ENCODE data around the gene GSTT2B.
"Not testable (repeated sequence)": the region's sequence is repeated elsewhere in the genome, so short reads cannot be mapped to it uniquely, and the experiment has no call there.

Gene GSTT2B

GRCh38 chr22:23949764-23950163, 11.2 kb downstream of the GSTT2B start:
- not testable (repeated sequence) for DNase-seq (ENCODE audit: low spot score); H3K4me3 ChIP-seq (ENCODE audit: low read length in 2 of 2); H3K18ac ChIP-seq (ENCODE audit: low read length); H3K27me3 ChIP-seq (ENCODE audit: control insufficient read depth in 3 of 3, insufficient read depth in 3 of 3, low read depth in 1 of 3, low read length in 3 of 3); H2AK5ac ChIP-seq (ENCODE audit: low read depth, low read length); H2BK12ac ChIP-seq (ENCODE audit: low read length); H2BK15ac ChIP-seq (ENCODE audit: low read length); H2BK5ac ChIP-seq (ENCODE audit: low read length); H3K23ac ChIP-seq (ENCODE audit: low read depth, low read length, poor library complexity); H3K4ac ChIP-seq (ENCODE audit: low read length); H3K9me3 ChIP-seq (replicated peaks in 1 of 2; ENCODE audit: control insufficient read depth in 2 of 2, insufficient read depth in 1 of 2, low read depth in 1 of 2, low read length in 2 of 2); H3K4me2 ChIP-seq (ENCODE audit: insufficient read depth, low read length, poor library complexity, severe bottlenecking); H4K8ac ChIP-seq (ENCODE audit: low read depth, low read length); H3K36me3 ChIP-seq (replicated peaks in 1 of 2; ENCODE audit: control insufficient read depth in 2 of 2, insufficient read depth in 2 of 2, low read length in 2 of 2); H3K4me1 ChIP-seq (ENCODE audit: control insufficient read depth in 2 of 2, insufficient read depth in 1 of 2, low read depth in 1 of 2, low read length in 2 of 2); H2AFZ ChIP-seq (ENCODE audit: low read length); H3K79me1 ChIP-seq (ENCODE audit: low read depth, low read length); H3K9ac ChIP-seq (ENCODE audit: low read depth, low read length, poor library complexity); H4K91ac ChIP-seq (ENCODE audit: low read depth, low read length, poor library complexity); H3K14ac ChIP-seq (ENCODE audit: low read length); H3K27ac ChIP-seq (replicated peaks; ENCODE audit: low read length); H2BK120ac ChIP-seq (ENCODE audit: low read depth, low read length)
- WGBS, 2 donors (ENCODE audit: extremely low coverage in 2 of 2, insufficient read length in 2 of 2, insufficient replicate concordance in 1 of 2), result no CpG with 5 or more reads among the region's 18 CpGs

GRCh38 chr22:23947391-23947790, 13.6 kb downstream of the GSTT2B start:
- H2BK15ac ChIP-seq (ENCODE audit: low read length); H3K23ac ChIP-seq (ENCODE audit: low read depth, low read length, poor library complexity); H4K91ac ChIP-seq (ENCODE audit: low read depth, low read length, poor library complexity); H3K27me3 ChIP-seq (ENCODE audit: control insufficient read depth in 3 of 3, insufficient read depth in 3 of 3, low read depth in 1 of 3, low read length in 3 of 3); H3K9ac ChIP-seq (ENCODE audit: low read depth, low read length, poor library complexity); H4K8ac ChIP-seq (ENCODE audit: low read depth, low read length); H3K4ac ChIP-seq (ENCODE audit: low read length); H3K4me1 ChIP-seq (ENCODE audit: control insufficient read depth in 2 of 2, insufficient read depth in 1 of 2, low read depth in 1 of 2, low read length in 2 of 2); H3K27ac ChIP-seq (replicated peaks; ENCODE audit: low read length); H3K14ac ChIP-seq (ENCODE audit: low read length); H2AFZ ChIP-seq (ENCODE audit: low read length); H2BK12ac ChIP-seq (ENCODE audit: low read length); H3K4me2 ChIP-seq (ENCODE audit: insufficient read depth, low read length, poor library complexity, severe bottlenecking); DNase-seq (ENCODE audit: low spot score); H2BK120ac ChIP-seq (ENCODE audit: low read depth, low read length); H3K9me3 ChIP-seq (replicated peaks in 1 of 2; ENCODE audit: control insufficient read depth in 2 of 2, insufficient read depth in 1 of 2, low read depth in 1 of 2, low read length in 2 of 2); H3K18ac ChIP-seq (ENCODE audit: low read length); H2BK5ac ChIP-seq (ENCODE audit: low read length); H3K36me3 ChIP-seq (replicated peaks in 1 of 2; ENCODE audit: control insufficient read depth in 2 of 2, insufficient read depth in 2 of 2, low read length in 2 of 2); H3K79me1 ChIP-seq (ENCODE audit: low read depth, low read length); H2AK5ac ChIP-seq (ENCODE audit: low read depth, low read length); H3K4me3 ChIP-seq (ENCODE audit: low read length in 2 of 2): not testable (repeated sequence)
- no CpG with 5 or more reads among the region's 3 CpGs for WGBS, 2 donors (ENCODE audit: extremely low coverage in 2 of 2, insufficient read length in 2 of 2, insufficient replicate concordance in 1 of 2)

GRCh38 chr22:23940166-23940565, 20.8 kb downstream of the GSTT2B start:
- not testable (repeated sequence) for DNase-seq (ENCODE audit: low spot score)

GRCh38 chr22:23939017-23939357, 22.0 kb downstream of the GSTT2B start:
- no peak overlapping the region for H3K14ac ChIP-seq (ENCODE audit: low read length)
- H2AFZ ChIP-seq (ENCODE audit: low read length), result peak overlapping the region; percentile 53
- no peak overlapping the region for H4K91ac ChIP-seq (ENCODE audit: low read depth, low read length, poor library complexity)
- H3K23ac ChIP-seq (ENCODE audit: low read depth, low read length, poor library complexity), result no peak overlapping the region
- no peak overlapping the region for H3K4me2 ChIP-seq (ENCODE audit: insufficient read depth, low read length, poor library complexity, severe bottlenecking)
- no peak overlapping the region for H3K4me3 ChIP-seq (ENCODE audit: low read length in 2 of 2)
- no peak overlapping the region for H3K4ac ChIP-seq (ENCODE audit: low read length)
- no peaks in the 10 kb centered on the region for H3K27me3 ChIP-seq (ENCODE audit: control insufficient read depth in 3 of 3, insufficient read depth in 3 of 3, low read depth in 1 of 3, low read length in 3 of 3)
- H3K27ac ChIP-seq (replicated peaks; ENCODE audit: low read length), result no peak overlapping the region
- H4K8ac ChIP-seq (ENCODE audit: low read depth, low read length), result no peak overlapping the region
- peaks cover 0 to 3% of the 10 kb centered on the region in 2 donors for H3K4me1 ChIP-seq (ENCODE audit: control insufficient read depth in 2 of 2, insufficient read depth in 1 of 2, low read depth in 1 of 2, low read length in 2 of 2)
- no peak for DNase-seq (ENCODE audit: low spot score)
- H3K9ac ChIP-seq (ENCODE audit: low read depth, low read length, poor library complexity), result no peak overlapping the region
- H3K9me3 ChIP-seq (replicated peaks in 1 of 2; ENCODE audit: control insufficient read depth in 2 of 2, insufficient read depth in 1 of 2, low read depth in 1 of 2, low read length in 2 of 2), result no peaks in the 10 kb centered on the region
- H2BK120ac ChIP-seq (ENCODE audit: low read depth, low read length), result no peak overlapping the region
- WGBS, 2 donors (ENCODE audit: extremely low coverage in 2 of 2, insufficient read length in 2 of 2, insufficient replicate concordance in 1 of 2), result no CpG with 5 or more reads among the region's 3 CpGs
- no peak overlapping the region for H2BK12ac ChIP-seq (ENCODE audit: low read length)
- H2BK15ac ChIP-seq (ENCODE audit: low read length), result no peak overlapping the region
- no peaks in the 10 kb centered on the region for H3K36me3 ChIP-seq (replicated peaks in 1 of 2; ENCODE audit: control insufficient read depth in 2 of 2, insufficient read depth in 2 of 2, low read length in 2 of 2)
- no peak overlapping the region for H3K18ac ChIP-seq (ENCODE audit: low read length)
- no peak overlapping the region for H2AK5ac ChIP-seq (ENCODE audit: low read depth, low read length)
- H3K79me1 ChIP-seq (ENCODE audit: low read depth, low read length), result no peaks in the 10 kb centered on the region
- no peak overlapping the region for H2BK5ac ChIP-seq (ENCODE audit: low read length)

More at GRCh38 chr22:23940166-23940565, 20.8 kb downstream of the GSTT2B start:
- not testable (repeated sequence) for H2AFZ ChIP-seq (ENCODE audit: low read length); H4K91ac ChIP-seq (ENCODE audit: low read depth, low read length, poor library complexity); H4K8ac ChIP-seq (ENCODE audit: low read depth, low read length); H3K9ac ChIP-seq (ENCODE audit: low read depth, low read length, poor library complexity); H3K9me3 ChIP-seq (replicated peaks in 1 of 2; ENCODE audit: control insufficient read depth in 2 of 2, insufficient read depth in 1 of 2, low read depth in 1 of 2, low read length in 2 of 2); H3K18ac ChIP-seq (ENCODE audit: low read length); H3K4ac ChIP-seq (ENCODE audit: low read length); H3K23ac ChIP-seq (ENCODE audit: low read depth, low read length, poor library complexity); H3K27me3 ChIP-seq (ENCODE audit: control insufficient read depth in 3 of 3, insufficient read depth in 3 of 3, low read depth in 1 of 3, low read length in 3 of 3); H3K14ac ChIP-seq (ENCODE audit: low read length); H3K4me2 ChIP-seq (ENCODE audit: insufficient read depth, low read length, poor library complexity, severe bottlenecking); H2AK5ac ChIP-seq (ENCODE audit: low read depth, low read length); H2BK5ac ChIP-seq (ENCODE audit: low read length); H3K4me3 ChIP-seq (ENCODE audit: low read length in 2 of 2); H3K79me1 ChIP-seq (ENCODE audit: low read depth, low read length); H3K27ac ChIP-seq (replicated peaks; ENCODE audit: low read length); H3K4me1 ChIP-seq (ENCODE audit: control insufficient read depth in 2 of 2, insufficient read depth in 1 of 2, low read depth in 1 of 2, low read length in 2 of 2); H2BK15ac ChIP-seq (ENCODE audit: low read length); H3K36me3 ChIP-seq (replicated peaks in 1 of 2; ENCODE audit: control insufficient read depth in 2 of 2, insufficient read depth in 2 of 2, low read length in 2 of 2); H2BK12ac ChIP-seq (ENCODE audit: low read length); H2BK120ac ChIP-seq (ENCODE audit: low read depth, low read length)
- WGBS, 2 donors (ENCODE audit: extremely low coverage in 2 of 2, insufficient read length in 2 of 2, insufficient replicate concordance in 1 of 2), result no CpG with 5 or more reads among the region's 14 CpGs

Measured in neuronal stem cell (in vitro differentiated cells).